Measurements from ENCODE around the gene TBL1Y. TPM values are rescaled to one million over a fixed set of nuclear protein-coding genes. Genes with fewer than 3 reads are reported as not detected.
A peak's percentile ranks its signal among the peaks of the same experiment; 100 is the strongest.
"Not testable (repeated sequence)": the region's sequence is repeated elsewhere in the genome, so short reads cannot be mapped to it uniquely, and the experiment has no call there.

TBL1Y gene
- total and polyA plus RNA-seq, 2 donors from 2014 or later, result 0.54 TPM; not detected in 1

DNA sequence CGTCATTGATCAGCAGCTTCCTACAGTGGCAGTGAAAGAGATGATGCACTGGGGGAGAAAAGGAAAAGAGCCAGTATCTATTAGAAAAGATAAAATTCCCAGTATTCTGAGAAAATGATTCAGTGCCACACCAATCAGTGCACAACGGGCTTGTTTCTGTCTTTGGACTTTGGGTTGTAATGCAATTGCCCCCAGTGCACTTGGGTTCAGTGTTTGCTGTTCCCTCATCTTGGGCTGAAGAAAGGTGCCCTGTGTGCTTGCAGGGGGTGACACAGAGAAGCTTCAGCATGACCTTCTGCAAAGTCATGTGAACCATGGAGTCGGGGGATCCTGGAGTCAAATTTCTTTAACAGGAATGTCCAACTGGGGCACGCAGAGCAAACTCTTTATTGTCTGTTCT is 131.5 kb downstream of the TBL1Y start:
- H3K27ac ChIP-seq (ENCODE audit: low read depth in 2 of 2, low read length in 2 of 2), result no peak overlapping the region
- H3K27me3 ChIP-seq (ENCODE audit: control insufficient read depth, insufficient read depth, low read length), result no peaks in the 10 kb centered on the region
- H3K4me3 ChIP-seq (ENCODE audit: low read length in 3 of 3), result no peak overlapping the region
- FAIRE-seq, result no peak
- H3K9me3 ChIP-seq (ENCODE audit: control insufficient read depth in 2 of 3, insufficient read depth in 1 of 3, low read length in 3 of 3), result no peaks in the 10 kb centered on the region
- TF ChIP-seq, protein P1, sequence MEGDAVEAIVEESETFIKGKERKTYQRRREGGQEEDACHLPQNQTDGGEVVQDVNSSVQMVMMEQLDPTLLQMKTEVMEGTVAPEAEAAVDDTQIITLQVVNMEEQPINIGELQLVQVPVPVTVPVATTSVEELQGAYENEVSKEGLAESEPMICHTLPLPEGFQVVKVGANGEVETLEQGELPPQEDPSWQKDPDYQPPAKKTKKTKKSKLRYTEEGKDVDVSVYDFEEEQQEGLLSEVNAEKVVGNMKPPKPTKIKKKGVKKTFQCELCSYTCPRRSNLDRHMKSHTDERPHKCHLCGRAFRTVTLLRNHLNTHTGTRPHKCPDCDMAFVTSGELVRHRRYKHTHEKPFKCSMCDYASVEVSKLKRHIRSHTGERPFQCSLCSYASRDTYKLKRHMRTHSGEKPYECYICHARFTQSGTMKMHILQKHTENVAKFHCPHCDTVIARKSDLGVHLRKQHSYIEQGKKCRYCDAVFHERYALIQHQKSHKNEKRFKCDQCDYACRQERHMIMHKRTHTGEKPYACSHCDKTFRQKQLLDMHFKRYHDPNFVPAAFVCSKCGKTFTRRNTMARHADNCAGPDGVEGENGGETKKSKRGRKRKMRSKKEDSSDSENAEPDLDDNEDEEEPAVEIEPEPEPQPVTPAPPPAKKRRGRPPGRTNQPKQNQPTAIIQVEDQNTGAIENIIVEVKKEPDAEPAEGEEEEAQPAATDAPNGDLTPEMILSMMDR (IDR thresholded peaks at IDR 0.05; ENCODE audit: borderline replicate concordance, extremely low read depth, insufficient read depth), result no peak
- H3K4me1 ChIP-seq (ENCODE audit: control insufficient read depth in 2 of 3, insufficient read depth in 2 of 3, low read depth in 1 of 3, low read length in 3 of 3), result no peaks in the 10 kb centered on the region
- no peak overlapping the region for H3K9ac ChIP-seq (ENCODE audit: low read length in 3 of 3)
- H3K36me3 ChIP-seq (ENCODE audit: control insufficient read depth in 2 of 3, insufficient read depth in 3 of 3, low read length in 3 of 3), result no peaks in the 10 kb centered on the region
- intact Hi-C loops (cut with DNase I), result no loop called here
- no peak for DNase-seq

DNA sequence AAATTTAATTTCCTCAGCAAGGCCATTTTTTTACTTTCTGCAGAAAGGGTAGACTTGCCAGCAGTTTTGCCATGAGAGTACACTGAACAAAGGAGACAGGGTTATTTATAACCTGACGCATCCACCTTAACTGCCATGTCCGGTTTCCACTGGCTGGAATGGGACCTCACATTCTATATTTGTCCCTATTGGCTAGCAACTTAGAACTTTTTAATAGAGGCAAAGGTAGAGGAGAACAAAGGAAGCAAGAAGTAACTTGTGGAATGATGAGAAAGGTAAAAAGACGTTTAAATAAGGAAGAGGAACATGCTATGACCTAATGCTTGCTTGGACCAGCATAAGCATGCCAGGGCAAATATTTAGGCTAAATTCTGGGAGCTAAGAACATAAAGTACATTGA is 142.0 kb downstream of the TBL1Y start:
- FAIRE-seq; H3K27me3 ChIP-seq (ENCODE audit: control insufficient read depth, insufficient read depth, low read length); intact Hi-C loops (cut with DNase I); DNase-seq; H3K4me3 ChIP-seq (ENCODE audit: low read length in 3 of 3); H3K27ac ChIP-seq (ENCODE audit: low read depth in 2 of 2, low read length in 2 of 2); H3K36me3 ChIP-seq (ENCODE audit: control insufficient read depth in 2 of 3, insufficient read depth in 3 of 3, low read length in 3 of 3); H3K9me3 ChIP-seq (ENCODE audit: control insufficient read depth in 2 of 3, insufficient read depth in 1 of 3, low read length in 3 of 3); H3K4me1 ChIP-seq (ENCODE audit: control insufficient read depth in 2 of 3, insufficient read depth in 2 of 3, low read depth in 1 of 3, low read length in 3 of 3); H3K9ac ChIP-seq (ENCODE audit: low read length in 3 of 3): not testable (repeated sequence)

DNA sequence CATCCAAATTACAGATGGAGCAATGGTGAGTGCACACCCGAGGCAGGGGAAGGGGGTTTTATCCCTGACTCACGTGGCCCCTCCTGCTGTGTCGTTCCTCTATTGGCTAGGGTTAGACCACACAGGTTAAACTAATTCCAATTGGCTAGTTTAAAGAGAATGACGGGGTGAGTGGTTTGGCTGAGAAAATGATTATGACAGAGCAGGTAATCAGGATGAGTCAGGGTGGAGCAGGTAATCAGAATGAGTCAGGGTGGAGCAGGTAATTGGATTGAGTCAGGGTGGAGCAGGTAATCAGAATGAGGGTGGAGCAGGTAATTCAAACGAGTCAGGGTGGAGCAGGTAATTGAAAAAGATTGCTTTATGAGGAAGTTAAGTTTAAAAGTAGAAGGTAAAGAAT is 146.4 kb downstream of the TBL1Y start:
- H3K27ac ChIP-seq (ENCODE audit: low read depth in 2 of 2, low read length in 2 of 2), result no peak overlapping the region
- H3K36me3 ChIP-seq (ENCODE audit: control insufficient read depth in 2 of 3, insufficient read depth in 3 of 3, low read length in 3 of 3), result no peaks in the 10 kb centered on the region
- TF ChIP-seq, protein P1 (IDR thresholded peaks at IDR 0.05; ENCODE audit: borderline replicate concordance, extremely low read depth, insufficient read depth), result no peak
- DNase-seq (no peak), FAIRE-seq (no peak)
- H3K4me3 ChIP-seq (ENCODE audit: low read length in 3 of 3), result no peak overlapping the region
- H3K9ac ChIP-seq (ENCODE audit: low read length in 3 of 3), result no peak overlapping the region
- intact Hi-C loops (cut with DNase I), result no loop called here
- H3K27me3 ChIP-seq (ENCODE audit: control insufficient read depth, insufficient read depth, low read length), result no peaks in the 10 kb centered on the region
- H3K9me3 ChIP-seq (ENCODE audit: control insufficient read depth in 2 of 3, insufficient read depth in 1 of 3, low read length in 3 of 3), result no peaks in the 10 kb centered on the region
- H3K4me1 ChIP-seq (ENCODE audit: control insufficient read depth in 2 of 3, insufficient read depth in 2 of 3, low read depth in 1 of 3, low read length in 3 of 3), result no peaks in the 10 kb centered on the region

DNA sequence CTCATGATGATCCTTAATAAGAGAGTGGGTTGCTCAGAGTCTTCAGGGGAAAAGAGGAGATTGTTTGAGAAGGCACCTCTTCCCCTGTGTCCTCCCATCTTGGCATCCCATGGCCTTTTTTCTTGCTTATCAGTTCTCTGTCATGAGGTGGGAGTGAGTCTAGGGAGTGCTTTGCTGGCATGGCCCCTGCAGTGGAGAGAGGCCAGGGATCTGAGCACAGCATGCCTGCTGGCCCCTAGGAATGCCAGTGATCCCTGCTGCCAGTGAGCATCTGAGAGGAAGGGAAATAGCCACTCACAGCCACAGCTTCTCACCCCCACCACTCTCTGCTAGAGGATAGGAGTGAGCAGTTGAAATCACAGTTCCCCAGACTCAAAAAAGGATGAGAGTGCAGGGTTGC is 168.2 kb downstream of the TBL1Y start:
- H3K9ac ChIP-seq (ENCODE audit: low read length in 3 of 3), result no peak overlapping the region
- FAIRE-seq (no peak), DNase-seq (no peak)
- no peaks in the 10 kb centered on the region for H3K9me3 ChIP-seq (ENCODE audit: control insufficient read depth in 2 of 3, insufficient read depth in 1 of 3, low read length in 3 of 3)
- H3K4me1 ChIP-seq (ENCODE audit: control insufficient read depth in 2 of 3, insufficient read depth in 2 of 3, low read depth in 1 of 3, low read length in 3 of 3), result no peaks in the 10 kb centered on the region
- TF ChIP-seq, protein P1 (IDR thresholded peaks at IDR 0.05; ENCODE audit: borderline replicate concordance, extremely low read depth, insufficient read depth), result no peak
- no peak overlapping the region for H3K27ac ChIP-seq (ENCODE audit: low read depth in 2 of 2, low read length in 2 of 2)
- no peaks in the 10 kb centered on the region for H3K27me3 ChIP-seq (ENCODE audit: control insufficient read depth, insufficient read depth, low read length)
- no peaks in the 10 kb centered on the region for H3K36me3 ChIP-seq (ENCODE audit: control insufficient read depth in 2 of 3, insufficient read depth in 3 of 3, low read length in 3 of 3)
- no peak overlapping the region for H3K4me3 ChIP-seq (ENCODE audit: low read length in 3 of 3)
- intact Hi-C loops (cut with DNase I), result no loop called here

DNA sequence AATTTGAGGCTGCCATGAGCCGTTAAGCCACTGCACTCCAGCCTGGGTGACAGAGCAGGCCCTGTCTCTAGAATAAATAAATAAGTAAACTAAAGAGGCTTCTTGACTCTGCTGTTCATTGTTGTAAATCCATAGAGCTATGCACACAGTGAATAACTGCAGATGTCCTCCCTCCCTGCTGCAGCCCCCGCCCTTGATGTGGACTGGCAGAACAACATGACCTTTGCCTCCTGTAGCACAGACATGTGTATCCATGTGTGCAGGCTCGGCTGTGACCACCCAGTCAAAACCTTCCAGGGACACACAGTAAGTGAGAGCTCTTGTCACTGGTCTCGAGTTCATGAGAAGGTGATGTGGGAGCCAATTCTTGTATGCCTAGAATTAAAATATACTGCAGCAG is 170.1 kb downstream of the TBL1Y start:
- FAIRE-seq; intact Hi-C loops (cut with DNase I); H3K9me3 ChIP-seq (ENCODE audit: control insufficient read depth in 2 of 3, insufficient read depth in 1 of 3, low read length in 3 of 3); H3K27me3 ChIP-seq (ENCODE audit: control insufficient read depth, insufficient read depth, low read length); H3K4me1 ChIP-seq (ENCODE audit: control insufficient read depth in 2 of 3, insufficient read depth in 2 of 3, low read depth in 1 of 3, low read length in 3 of 3); H3K4me3 ChIP-seq (ENCODE audit: low read length in 3 of 3); H3K27ac ChIP-seq (ENCODE audit: low read depth in 2 of 2, low read length in 2 of 2); H3K9ac ChIP-seq (ENCODE audit: low read length in 3 of 3); H3K36me3 ChIP-seq (ENCODE audit: control insufficient read depth in 2 of 3, insufficient read depth in 3 of 3, low read length in 3 of 3): not testable (repeated sequence)
- DNase-seq, result peak in 2 of 5 donors; percentile 40 to 45

Data from kidney (tissue), 14 donors.